Stimulated activated effector memory CD8-positive, alpha-beta T cell treated with anti-CD3 and anti-CD28 coated beads, Interleukin-12 subunit alpha, Interleukin-12 subunit beta, amount 100 ng/mL, for 72 hours (primary cell): ENCODE results near the gene NRGN.

ENCODE experiments used
- ATAC-seq: fragments of 150-1000 bp; cut with Tn5 transposase; 2 replicates; pipeline ENCODE4 v1.10.0; 2021
- DNase-seq, 2 donors: peaks; one replicate each; pipeline ENCODE4 v3.0.0; 2021 to 2022; ENCODE audit warnings: low spot score in 2 of 2
- H3K27ac Mint-ChIP-seq: one replicate; pipeline ENCODE4 v1.8.0; 2022; ENCODE audit warnings: mild to moderate bottlenecking, mixed read lengths
- H3K36me3 Mint-ChIP-seq: one replicate; pipeline ENCODE4 v1.8.0; 2022; ENCODE audit warnings: mild to moderate bottlenecking, mixed read lengths
- H3K4me1 Mint-ChIP-seq: one replicate; pipeline ENCODE4 v1.8.0; 2022; ENCODE audit warnings: mixed read lengths
- H3K4me3 Mint-ChIP-seq: one replicate; pipeline ENCODE4 v1.8.0; 2022; ENCODE audit warnings: mild to moderate bottlenecking, mixed read lengths
- H3K9me3 Mint-ChIP-seq: one replicate; pipeline ENCODE4 v1.8.0; 2022; ENCODE audit warnings: mixed read lengths

The NRGN gene

DNA sequence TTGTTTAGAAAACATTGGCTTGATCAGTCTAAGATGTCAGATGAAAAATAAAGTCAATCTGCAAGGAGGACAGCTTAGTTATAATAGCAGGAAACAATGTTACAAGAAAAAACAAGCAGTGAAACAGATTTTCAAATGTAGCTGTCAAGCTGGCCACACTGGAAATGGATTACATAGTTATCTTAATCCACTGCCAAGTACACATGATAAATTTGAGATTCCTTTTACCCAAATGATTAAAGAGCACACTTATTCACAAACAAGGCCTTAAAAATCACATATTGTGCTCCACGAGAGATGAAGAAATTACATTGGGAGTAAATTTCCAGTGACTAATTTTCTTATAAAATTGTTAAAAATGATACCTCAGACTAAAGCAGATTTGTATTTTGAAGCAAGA is 39.8 kb downstream of the NRGN start:
- Mint-ChIP-seq H3K27ac (no peak overlapping the region), H3K4me3 (no peak overlapping the region), H3K4me1 (peaks cover 18% of the 10 kb centered on the region), H3K36me3 (peaks cover 9% of the 10 kb centered on the region), H3K9me3 (no peaks in the 10 kb centered on the region)
- no peak for ATAC-seq
- no peak for DNase-seq

GRCh38 chr11:124783002-124783401 is 43.3 kb downstream of the NRGN start:
- H3K27ac Mint-ChIP-seq, result no peak overlapping the region
- H3K4me1 Mint-ChIP-seq, result peaks cover 6% of the 10 kb centered on the region
- DNase-seq (no peak), ATAC-seq (no peak)
- no peaks in the 10 kb centered on the region for H3K36me3 Mint-ChIP-seq
- H3K9me3 Mint-ChIP-seq, result no peaks in the 10 kb centered on the region
- H3K4me3 Mint-ChIP-seq, result no peak overlapping the region

DNA sequence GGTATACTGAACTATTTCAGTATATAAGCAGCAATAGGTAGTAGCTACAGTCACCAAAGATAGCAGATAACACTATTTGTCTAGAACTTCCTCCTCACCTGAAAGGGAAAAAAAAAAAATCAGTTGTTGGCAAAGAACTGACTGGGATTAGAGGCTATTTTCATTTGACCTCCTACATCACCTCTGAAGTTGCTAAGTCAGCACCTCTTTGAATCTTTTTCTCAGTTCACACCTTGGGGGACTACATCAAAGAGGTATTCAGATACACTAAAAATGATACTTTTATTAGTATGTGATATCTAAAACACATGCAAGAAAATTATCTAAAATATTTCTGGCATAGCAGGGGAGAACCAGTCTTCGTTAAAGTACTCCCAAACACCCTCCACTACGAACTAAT is 44.3 kb downstream of the NRGN start:
- H3K4me3 Mint-ChIP-seq, result no peak overlapping the region
- no peak overlapping the region for H3K27ac Mint-ChIP-seq
- H3K9me3 Mint-ChIP-seq, result no peaks in the 10 kb centered on the region
- H3K4me1 Mint-ChIP-seq, result no peaks in the 10 kb centered on the region
- ATAC-seq (no peak), DNase-seq (no peak)
- H3K36me3 Mint-ChIP-seq, result no peaks in the 10 kb centered on the region

DNA sequence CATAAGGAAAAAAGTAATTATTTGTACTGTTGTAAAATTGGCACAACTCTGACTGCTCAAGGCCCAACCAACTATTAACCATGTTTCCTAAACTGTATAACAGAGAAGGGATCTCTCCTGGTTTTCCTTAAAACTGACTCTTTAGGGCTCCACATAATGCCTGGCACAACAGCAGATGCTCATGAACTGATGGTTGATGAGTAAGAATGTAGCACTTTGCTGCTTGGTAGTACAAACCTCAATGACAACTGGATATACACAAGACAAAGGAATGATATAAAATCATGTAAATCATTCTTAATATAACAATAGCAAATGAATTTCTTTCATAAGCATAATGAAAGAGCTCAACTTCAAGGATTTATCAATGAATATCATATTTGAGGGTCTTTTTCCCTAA is 48.8 kb downstream of the NRGN start:
- no peak overlapping the region for H3K27ac Mint-ChIP-seq
- H3K4me3 Mint-ChIP-seq, result no peak overlapping the region
- DNase-seq (no peak), ATAC-seq (no peak)
- H3K4me1 Mint-ChIP-seq, result peaks cover 26% of the 10 kb centered on the region
- H3K9me3 Mint-ChIP-seq, result no peaks in the 10 kb centered on the region
- no peaks in the 10 kb centered on the region for H3K36me3 Mint-ChIP-seq

DNA sequence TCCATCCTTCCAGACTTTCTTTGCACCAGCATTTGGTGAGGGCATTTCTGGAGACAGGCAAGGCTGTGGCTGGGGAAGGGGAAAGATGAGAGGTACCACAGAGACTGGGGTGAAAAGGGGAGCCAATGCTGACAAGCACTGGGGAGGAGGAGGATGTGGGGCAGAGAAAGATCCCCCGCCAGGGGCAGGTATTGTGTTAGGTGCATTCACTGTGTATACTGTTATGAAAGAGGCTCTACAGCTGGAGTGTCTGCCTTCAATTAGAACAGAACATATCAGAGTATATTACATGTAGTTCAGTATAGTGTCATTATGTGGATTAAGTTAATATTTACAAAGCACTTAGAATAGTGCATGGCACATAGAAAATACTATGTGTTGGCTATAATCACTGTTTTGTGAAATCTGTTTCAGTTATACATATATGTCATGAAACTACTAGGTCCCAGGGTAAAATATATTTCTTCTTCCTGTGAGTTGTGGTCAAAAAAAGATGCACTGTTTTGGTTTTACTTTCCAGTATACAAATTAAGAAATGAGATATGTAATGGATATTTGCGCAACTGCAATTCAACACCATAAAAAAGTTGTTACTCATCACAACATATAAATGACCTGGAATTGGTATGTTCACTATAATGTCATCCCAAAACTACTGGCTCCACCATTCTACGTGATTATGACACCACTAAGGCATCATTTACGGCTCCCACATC is 52.0 kb downstream of the NRGN start:
- H3K9me3 Mint-ChIP-seq, result no peaks in the 10 kb centered on the region
- peak; percentile 34 for ATAC-seq
- no peaks in the 10 kb centered on the region for H3K36me3 Mint-ChIP-seq
- H3K4me1 Mint-ChIP-seq, result peaks cover 26% of the 10 kb centered on the region
- no peak overlapping the region for H3K4me3 Mint-ChIP-seq
- no peak overlapping the region for H3K27ac Mint-ChIP-seq
- no peak for DNase-seq

DNA sequence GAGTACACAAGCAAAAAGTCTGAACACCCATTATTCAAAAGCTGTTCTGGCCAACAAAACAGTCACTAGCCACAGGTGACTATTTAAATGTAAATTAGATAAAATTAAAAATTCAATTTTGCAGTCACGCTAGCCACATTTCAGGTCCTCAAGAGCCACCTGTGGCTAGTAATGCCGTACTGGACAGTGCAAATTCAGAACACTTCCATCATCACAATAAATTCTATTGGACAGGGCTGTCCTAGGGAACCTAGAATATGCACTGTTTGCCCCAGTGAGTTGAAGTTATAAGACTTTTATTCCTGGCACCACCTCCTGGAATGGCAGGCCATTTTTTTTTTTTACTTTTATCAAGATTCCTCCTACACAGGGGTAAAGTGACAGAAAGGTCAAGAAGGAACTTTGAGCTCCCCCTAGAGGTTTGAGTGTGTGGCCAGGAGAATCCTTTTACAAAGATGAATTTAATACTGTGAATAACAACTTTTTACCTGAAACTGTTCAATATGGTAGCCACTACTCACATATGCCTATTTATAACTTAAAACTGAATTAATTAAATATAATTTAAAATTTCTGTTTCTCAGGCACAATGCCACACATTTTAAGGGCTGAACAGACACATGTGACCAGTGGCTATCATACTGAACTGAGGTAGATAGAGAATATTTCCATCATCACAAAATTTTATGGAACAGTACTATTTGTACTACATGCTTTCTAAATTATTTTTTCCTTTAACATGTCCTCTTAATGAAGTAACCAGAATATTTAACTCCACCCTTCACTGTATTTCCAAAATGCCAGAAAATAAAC is 53.9 kb downstream of the NRGN start:
- DNase-seq (no peak), ATAC-seq (peak; percentile 65)
- Mint-ChIP-seq H3K4me3 (no peak overlapping the region), H3K4me1 (peaks cover 37% of the 10 kb centered on the region), H3K36me3 (no peaks in the 10 kb centered on the region), H3K27ac (no peak overlapping the region), H3K9me3 (no peaks in the 10 kb centered on the region)

GRCh38 chr11:124796312-124796711 is 56.6 kb downstream of the NRGN start:
- Mint-ChIP-seq H3K4me3 (no peak overlapping the region), H3K36me3 (no peaks in the 10 kb centered on the region), H3K9me3 (no peaks in the 10 kb centered on the region), H3K27ac (no peak overlapping the region), H3K4me1 (peaks cover 35% of the 10 kb centered on the region)
- DNase-seq (no peak), ATAC-seq (no peak)
